C4-2B (cell line): ENCODE measurements around the gene SPG7.
"Not testable (repeated sequence)": the region's sequence is repeated elsewhere in the genome, so short reads cannot be mapped to it uniquely, and the experiment has no call there.

ENCODE experiments used
- H3K27ac ChIP-seq: fragments of 450-650 bp; 2 replicates; pipeline ENCODE4 v1.5.1; 2017
- CTCF ChIP-seq: fragments of 450-650 bp; conservative IDR thresholded peaks from 2 replicates; pipeline ENCODE4 v1.5.1; 2017; ENCODE audit warnings: mild to moderate bottlenecking
- ZFX ChIP-seq: fragments of 450-650 bp; IDR thresholded peaks from 2 replicates; pipeline ENCODE4 v1.6.1; 2017

SPG7 gene

GRCh38 chr16:89569506-89570341 is 61.5 kb downstream of the SPG7 start:
- TF ChIP-seq ZFX, result no peak
- no peak for TF ChIP-seq CTCF
- H3K27ac ChIP-seq, result no peak overlapping the region

- TF ChIP-seq CTCF (no peak), ZFX (no peak)
- H3K27ac ChIP-seq, result no peak overlapping the region
These were observed 62.2 kb downstream of the SPG7 start for GRCh38 chr16:89570342-89570923.

GRCh38 chr16:89570983-89571598 is 62.9 kb downstream of the SPG7 start:
- H3K27ac ChIP-seq, result not testable (repeated sequence)

- TF ChIP-seq ZFX, result no peak
- TF ChIP-seq CTCF, result no peak
- H3K27ac ChIP-seq, result peak overlapping the region; percentile 23; the same call in 1 of the 2 replicates
These were observed 63.4 kb downstream of the SPG7 start for GRCh38 chr16:89571636-89572035.

GRCh38 chr16:89572073-89572484 is 63.9 kb downstream of the SPG7 start:
- H3K27ac ChIP-seq, result peak overlapping the region; percentile 23; the same call in 1 of the 2 replicates

GRCh38 chr16:89572485-89573205 is 64.4 kb downstream of the SPG7 start:
- TF ChIP-seq CTCF (no peak), ZFX (no peak)
- peak overlapping the region; percentile 23; the same call in 1 of the 2 replicates for H3K27ac ChIP-seq

More at GRCh38 chr16:89572073-89572484, 63.9 kb downstream of the SPG7 start:
- TF ChIP-seq ZFX (no peak), CTCF (no peak)

- no peak overlapping the region for H3K27ac ChIP-seq
- TF ChIP-seq ZFX (no peak), CTCF (no peak)
These were observed 65.8 kb downstream of the SPG7 start for GRCh38 chr16:89573826-89574680.
